Activated CD8-positive, alpha-beta T cell treated with anti-CD3 and anti-CD28 coated beads for 36 hours (primary cell): ENCODE data around the gene RAB20. TPM values are rescaled to one million over a fixed set of nuclear protein-coding genes. Genes with fewer than 3 reads are reported as not detected.
A peak's percentile ranks its signal among the peaks of the same experiment; 100 is the strongest.

Source experiments
- ATAC-seq: fragments of 200-7000 bp; cut with Tn5 transposase; one replicate; pipeline ENCODE4 v1.10.0; 2021; ENCODE audit warnings: mild to moderate bottlenecking, moderate library complexity
- CTCF ChIA-PET: fragments of 350-600 bp; sonication (Branson Sonifier 250); formaldehyde crosslinking; loops from one replicate; lab custom pipeline; 2021; ENCODE audit warnings: antibody characterized with exemption; lab: Charles Lee
- POLR2A ChIA-PET: fragments of 350-600 bp; sonication (Branson Sonifier 250); formaldehyde crosslinking; loops from one replicate; lab custom pipeline; 2021; ENCODE audit warnings: antibody characterized with exemption; lab: Charles Lee
- DNase-seq: peaks from one replicate; pipeline ENCODE4 v3.0.0-alpha.2; 2020
- H3K27ac Mint-ChIP-seq: one replicate; pipeline ENCODE4 v1.8.0; 2021; ENCODE audit warnings: mild to moderate bottlenecking, mixed read lengths
- H3K27me3 Mint-ChIP-seq: one replicate; pipeline ENCODE4 v1.8.0; 2021; ENCODE audit warnings: mixed read lengths
- H3K36me3 Mint-ChIP-seq: one replicate; pipeline ENCODE4 v1.8.0; 2021; ENCODE audit warnings: low read depth, mixed read lengths
- H3K4me1 Mint-ChIP-seq: one replicate; pipeline ENCODE4 v1.8.0; 2021; ENCODE audit warnings: low read depth, mixed read lengths
- H3K4me3 Mint-ChIP-seq: one replicate; pipeline ENCODE4 v1.8.0; 2021; ENCODE audit warnings: mild to moderate bottlenecking, moderate library complexity, mixed read lengths
- H3K9me3 Mint-ChIP-seq: one replicate; pipeline ENCODE4 v1.8.0; 2021; ENCODE audit warnings: mixed read lengths
- CTCF ChIP-seq: fragments of 200-600 bp; IDR thresholded peaks from one replicate; pipeline ENCODE4 v1.8.0; 2022; ENCODE audit warnings: antibody characterized with exemption, mild to moderate bottlenecking
- intact Hi-C: fragments of 100-400 bp; cut with micrococcal nuclease; formaldehyde crosslinking; loops from one replicate; pipeline ENCODE4 v1.10.0; 2022
- total RNA-seq, 2 experiments: library from RNA; stranded (reverse); gene quantifications; one replicate each; pipeline ENCODE4 v1.2.3, GENCODE V29; 2021

Gene RAB20
- total RNA-seq, 2 experiments from 2014 or later: 10.3 to 11.1 TPM

GRCh38 chr13:110600980-110601379 is 39.5 kb upstream of the RAB20 start:
- ATAC-seq (no peak), DNase-seq (no peak)
- no peaks in the 10 kb centered on the region for H3K9me3 Mint-ChIP-seq
- POLR2A ChIA-PET: no interaction called here
- TF ChIP-seq CTCF: no peak
- intact Hi-C loops: no loop called here
- H3K4me1 Mint-ChIP-seq: no peaks in the 10 kb centered on the region
- peaks cover 7% of the 10 kb centered on the region for H3K27me3 Mint-ChIP-seq
- H3K4me3 Mint-ChIP-seq: no peak overlapping the region
- no peak overlapping the region for H3K27ac Mint-ChIP-seq
- CTCF ChIA-PET: no interaction called here
- H3K36me3 Mint-ChIP-seq: no peaks in the 10 kb centered on the region

GRCh38 chr13:110600261-110600819 is 38.8 kb upstream of the RAB20 start:
- ChIA-PET CTCF (no interaction called here), POLR2A (no interaction called here)
- intact Hi-C loops: no loop called here
- Mint-ChIP-seq H3K27me3 (peaks cover 7% of the 10 kb centered on the region), H3K36me3 (no peaks in the 10 kb centered on the region), H3K4me3 (no peak overlapping the region), H3K9me3 (no peaks in the 10 kb centered on the region), H3K27ac (no peak overlapping the region), H3K4me1 (no peaks in the 10 kb centered on the region)
- TF ChIP-seq CTCF: no peak
- DNase-seq (no peak), ATAC-seq (no peak)

- ChIA-PET CTCF (interaction anchor here (1.7 kb wide), 1 partner anchor 142 kb away, joined by 7 read pairs; no protein-coding TSS in a partner anchor), POLR2A (interaction anchor here (0.8 kb wide), 1 partner anchor 12 kb away, joined by 5 read pairs; no protein-coding TSS in a partner anchor)
- H3K4me3 Mint-ChIP-seq: no peak overlapping the region
- intact Hi-C loops: no loop called here
- H3K36me3 Mint-ChIP-seq: no peaks in the 10 kb centered on the region
- TF ChIP-seq CTCF: no peak
- no peak overlapping the region for H3K27ac Mint-ChIP-seq
- ATAC-seq (no peak), DNase-seq (no peak)
- H3K9me3 Mint-ChIP-seq: no peaks in the 10 kb centered on the region
- no peaks in the 10 kb centered on the region for H3K4me1 Mint-ChIP-seq
- peaks cover 3% of the 10 kb centered on the region for H3K27me3 Mint-ChIP-seq
Observed at GRCh38 chr13:110597041-110597689, 35.6 kb upstream of the RAB20 start.

- TF ChIP-seq CTCF: peak; percentile 64
- H3K4me1 Mint-ChIP-seq: no peaks in the 10 kb centered on the region
- no peaks in the 10 kb centered on the region for H3K36me3 Mint-ChIP-seq
- no peak overlapping the region for H3K4me3 Mint-ChIP-seq
- no peaks in the 10 kb centered on the region for H3K9me3 Mint-ChIP-seq
- ATAC-seq: peak; percentile 82
- POLR2A ChIA-PET: no interaction called here
- DNase-seq: peak; percentile 27
- CTCF ChIA-PET: interaction anchor here (0.7 to 3.3 kb wide), 25 partner anchors 9 to 463 kb away, joined by 3 to 13 read pairs (median 5); partner anchors contain the start of gene NAXD
- intact Hi-C loops: loop anchor here (2.0 kb wide), 1 partner anchor 227 kb away; no protein-coding TSS in a partner anchor
- no peak overlapping the region for H3K27ac Mint-ChIP-seq
- H3K27me3 Mint-ChIP-seq: peaks cover 6% of the 10 kb centered on the region
Observed at GRCh38 chr13:110593430-110594130, 32.1 kb upstream of the RAB20 start.
